A673 (cell line): ENCODE data around the gene SLU7. TPM values are rescaled to one million over a fixed set of nuclear protein-coding genes. Genes with fewer than 3 reads are reported as not detected.

Source experiments
- BruUV-seq: library from RNA; stranded (reverse); fragments of 400-500 nt; replicated peaks from 2 replicates; lab custom pipeline; 2021; lab: Mats Ljungman, UMichigan
- CTCF ChIA-PET: fragments of 300-600 bp; sonication (Branson Sonifier 250); formaldehyde crosslinking; loops from one replicate; lab custom pipeline; 2022; ENCODE audit warnings: antibody characterized with exemption; lab: Charles Lee
- POLR2A ChIA-PET: fragments of 300-600 bp; sonication (Branson Sonifier 250); formaldehyde crosslinking; loops from one replicate; lab custom pipeline; 2022; ENCODE audit warnings: antibody characterized with exemption; ENCODE audit not compliant: low non-redundant PET; lab: Charles Lee
- DNase-seq: peaks from one replicate; pipeline ENCODE4 v3.0.0-alpha.2; 2015; ENCODE audit warnings: low spot score
- H3K27ac ChIP-seq: fragments of 200-600 bp; sonication (generic); 2 replicates; pipeline ENCODE4 v1.5.1; 2016; ENCODE audit warnings: mixed run types, low read depth, mild to moderate bottlenecking, mixed read lengths, antibody characterized with exemption, low read length; ENCODE audit not compliant: poor library complexity, severe bottlenecking
- H3K27me3 ChIP-seq: fragments of 200-600 bp; sonication (generic); replicated peaks from 2 replicates; pipeline ENCODE4 v1.6.1; 2017; ENCODE audit warnings: mixed run types, low read depth, mild to moderate bottlenecking, mixed read lengths, antibody characterized with exemption, low read length; ENCODE audit not compliant: insufficient read depth, poor library complexity
- H3K36me3 ChIP-seq: fragments of 200-600 bp; sonication (generic); 2 replicates; pipeline ENCODE4 v1.6.1; 2016; ENCODE audit warnings: mixed run types, mild to moderate bottlenecking, mixed read lengths, antibody characterized with exemption, low read length; ENCODE audit not compliant: insufficient read depth, poor library complexity, severe bottlenecking
- H3K4me1 ChIP-seq: fragments of 200-600 bp; sonication (generic); 2 replicates; pipeline ENCODE4 v1.6.1; 2017; ENCODE audit warnings: mixed run types, mild to moderate bottlenecking, mixed read lengths, antibody characterized with exemption, low read length; ENCODE audit not compliant: insufficient read depth, poor library complexity, severe bottlenecking
- H3K4me3 ChIP-seq: fragments of 200-600 bp; sonication (generic); 2 replicates; pipeline ENCODE4 v1.5.1; 2016; ENCODE audit warnings: low read depth, mixed run types, mild to moderate bottlenecking, mixed read lengths, low read length; ENCODE audit not compliant: poor library complexity, severe bottlenecking
- H3K9me3 ChIP-seq: fragments of 200-600 bp; sonication (generic); 2 replicates; pipeline ENCODE4 v1.6.1; 2016; ENCODE audit warnings: mixed run types, low read depth, mild to moderate bottlenecking, mixed read lengths, antibody characterized with exemption, low read length; ENCODE audit not compliant: poor library complexity, severe bottlenecking
- EZH2 ChIP-seq: fragments of 200-600 bp; sonication (generic); IDR thresholded peaks from 2 replicates; pipeline ENCODE4 v1.6.1; 2017; ENCODE audit warnings: borderline replicate concordance, low read depth, mild to moderate bottlenecking, mixed read lengths, antibody characterized with exemption, low read length; ENCODE audit not compliant: poor library complexity, severe bottlenecking
- intact Hi-C: fragments of 100-400 bp; cut with micrococcal nuclease; formaldehyde crosslinking; loops from one replicate; pipeline ENCODE4 v1.10.0; 2022; ENCODE audit not compliant: unreplicated experiment
- total RNA-seq: library from RNA; stranded (reverse); gene quantifications from 2 replicates; pipeline ENCODE4 v1.2.3, GENCODE V29; 2021
- TF ChIP-seq, protein P1 (sequence below): fragments of 300-800, 200-600 bp; sonication (generic); conservative IDR thresholded peaks from 2 replicates; pipeline ENCODE4 v1.5.1; 2017; ENCODE audit warnings: low read depth, mild to moderate bottlenecking, antibody characterized with exemption, low read length, moderate library complexity, mixed read lengths

SLU7 gene
- total RNA-seq, 1 experiment from 2014 or later, result 37.4 TPM

DNA sequence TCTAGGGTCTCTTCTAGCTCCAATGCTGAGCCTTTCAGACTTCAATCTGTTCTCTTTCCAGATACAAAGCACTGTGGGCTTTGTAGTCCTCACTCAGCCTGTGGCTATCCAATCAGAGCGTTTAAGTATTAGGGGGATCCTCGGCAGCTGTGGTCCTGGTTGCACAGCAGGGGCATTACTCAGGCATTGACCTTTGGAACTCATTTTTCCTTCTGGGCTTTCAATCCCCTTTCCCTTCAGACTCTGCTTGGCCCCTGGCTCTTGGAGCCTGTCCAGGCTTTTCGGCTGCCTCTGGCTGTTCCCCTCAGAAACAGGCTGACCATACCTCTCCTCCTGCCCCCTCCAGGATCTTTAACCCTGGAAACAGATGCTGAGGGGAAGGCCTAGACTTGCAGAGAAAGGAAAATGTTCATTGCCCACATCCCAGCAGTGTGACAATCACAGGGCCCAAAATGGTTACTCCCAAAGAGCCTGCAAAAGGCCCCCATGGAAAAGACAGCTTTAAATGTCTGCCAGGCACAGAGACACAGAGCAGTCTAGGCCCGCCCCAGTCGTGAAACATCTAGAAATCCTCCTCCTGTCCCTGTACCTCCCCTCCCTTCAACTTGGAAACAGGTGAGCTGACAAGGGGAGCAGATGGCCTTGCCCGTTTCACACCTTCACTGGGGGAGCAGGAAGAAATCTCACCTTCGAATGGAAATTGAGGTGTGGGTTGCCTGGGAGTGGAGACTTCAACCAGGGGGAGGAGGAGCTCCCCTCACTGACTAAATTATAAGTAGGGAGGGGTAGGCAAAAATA is 62.1 kb downstream of the SLU7 start:
- TF ChIP-seq EZH2, result no peak
- TF ChIP-seq, protein P1, sequence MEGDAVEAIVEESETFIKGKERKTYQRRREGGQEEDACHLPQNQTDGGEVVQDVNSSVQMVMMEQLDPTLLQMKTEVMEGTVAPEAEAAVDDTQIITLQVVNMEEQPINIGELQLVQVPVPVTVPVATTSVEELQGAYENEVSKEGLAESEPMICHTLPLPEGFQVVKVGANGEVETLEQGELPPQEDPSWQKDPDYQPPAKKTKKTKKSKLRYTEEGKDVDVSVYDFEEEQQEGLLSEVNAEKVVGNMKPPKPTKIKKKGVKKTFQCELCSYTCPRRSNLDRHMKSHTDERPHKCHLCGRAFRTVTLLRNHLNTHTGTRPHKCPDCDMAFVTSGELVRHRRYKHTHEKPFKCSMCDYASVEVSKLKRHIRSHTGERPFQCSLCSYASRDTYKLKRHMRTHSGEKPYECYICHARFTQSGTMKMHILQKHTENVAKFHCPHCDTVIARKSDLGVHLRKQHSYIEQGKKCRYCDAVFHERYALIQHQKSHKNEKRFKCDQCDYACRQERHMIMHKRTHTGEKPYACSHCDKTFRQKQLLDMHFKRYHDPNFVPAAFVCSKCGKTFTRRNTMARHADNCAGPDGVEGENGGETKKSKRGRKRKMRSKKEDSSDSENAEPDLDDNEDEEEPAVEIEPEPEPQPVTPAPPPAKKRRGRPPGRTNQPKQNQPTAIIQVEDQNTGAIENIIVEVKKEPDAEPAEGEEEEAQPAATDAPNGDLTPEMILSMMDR, result no peak
- no peaks in the 10 kb centered on the region for H3K27me3 ChIP-seq
- no peak for DNase-seq
- H3K36me3 ChIP-seq, result no peaks in the 10 kb centered on the region
- no peaks in the 10 kb centered on the region for H3K4me1 ChIP-seq
- intact Hi-C loops, result no loop called here
- CTCF ChIA-PET, result interaction anchor here (0.6 kb wide), 1 partner anchor 12 kb away, joined by 3 read pairs; no protein-coding TSS in a partner anchor
- H3K9me3 ChIP-seq, result no peaks in the 10 kb centered on the region
- no peak overlapping the region for H3K4me3 ChIP-seq
- H3K27ac ChIP-seq, result no peak overlapping the region
- BruUV-seq, result no TSS peak
- POLR2A ChIA-PET, result no interaction called here

DNA sequence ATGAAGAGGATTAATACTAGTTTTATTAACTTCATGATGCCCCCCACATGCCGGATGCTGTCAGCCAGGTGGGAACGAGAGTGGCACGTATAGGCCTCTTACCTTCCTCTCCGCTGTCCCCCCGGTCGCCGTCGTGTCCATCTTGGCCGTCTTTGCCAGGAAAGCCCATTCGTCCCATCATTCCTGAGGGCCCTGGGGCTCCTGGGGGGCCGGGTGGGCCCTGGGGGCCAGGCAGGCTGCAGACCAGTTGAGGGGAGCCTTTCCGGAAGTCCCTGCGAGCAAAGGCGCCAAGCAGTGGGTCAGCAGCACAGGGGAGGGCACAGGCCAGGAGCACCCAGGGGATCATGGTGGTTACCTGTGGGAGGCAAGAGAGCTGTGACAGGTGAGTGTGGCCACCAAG is 64.2 kb downstream of the SLU7 start:
- BruUV-seq, result no TSS peak
- ChIA-PET POLR2A (no interaction called here), CTCF (no interaction called here)
- no peak overlapping the region for H3K4me3 ChIP-seq
- TF ChIP-seq EZH2, result no peak
- TF ChIP-seq, protein P1, result no peak
- no peak for DNase-seq
- H3K4me1 ChIP-seq, result no peaks in the 10 kb centered on the region
- no peak overlapping the region for H3K27ac ChIP-seq
- H3K27me3 ChIP-seq, result no peaks in the 10 kb centered on the region
- intact Hi-C loops, result no loop called here
- no peaks in the 10 kb centered on the region for H3K36me3 ChIP-seq
- H3K9me3 ChIP-seq, result no peaks in the 10 kb centered on the region

DNA sequence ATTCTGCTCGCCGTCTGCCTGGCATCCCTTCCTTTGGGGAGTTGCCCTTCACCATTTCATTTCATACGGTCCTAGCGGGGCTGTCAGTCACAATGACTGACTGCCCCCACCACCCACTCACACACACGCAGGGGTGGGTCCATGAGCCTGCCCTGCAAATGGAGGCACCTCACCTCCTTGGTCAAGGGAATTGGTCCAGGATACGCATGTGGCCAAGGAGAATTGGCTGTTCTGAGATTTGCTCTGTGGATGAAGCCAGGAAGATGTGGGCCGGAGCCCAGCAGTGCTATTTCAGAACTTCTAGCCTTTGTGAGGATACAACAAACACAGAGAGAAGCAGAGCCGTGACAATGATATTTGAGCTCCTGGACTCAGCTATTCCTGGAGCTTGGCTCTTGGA is 65.5 kb downstream of the SLU7 start:
- H3K27ac ChIP-seq, result no peak overlapping the region
- BruUV-seq, result no TSS peak
- ChIA-PET POLR2A (interaction anchor here (0.7 kb wide), 1 partner anchor 832 kb away, joined by 16 read pairs; no protein-coding TSS in a partner anchor), CTCF (no interaction called here)
- H3K27me3 ChIP-seq, result no peaks in the 10 kb centered on the region
- no peaks in the 10 kb centered on the region for H3K36me3 ChIP-seq
- no peaks in the 10 kb centered on the region for H3K4me1 ChIP-seq
- H3K9me3 ChIP-seq, result no peaks in the 10 kb centered on the region
- DNase-seq, result no peak
- H3K4me3 ChIP-seq, result no peak overlapping the region
- intact Hi-C loops, result no loop called here
- TF ChIP-seq, protein P1, result no peak
- TF ChIP-seq EZH2, result no peak
